Medulla oblongata (tissue), 1 donor: ENCODE results near the gene STX4.
"Not testable (repeated sequence)": the region's sequence is repeated elsewhere in the genome, so short reads cannot be mapped to it uniquely, and the experiment has no call there.

Experiments
- DNase-seq: peaks from one replicate; pipeline ENCODE4 v3.0.0-alpha.2; 2015; ENCODE audit errors: extremely low spot score

The STX4 gene

DNA sequence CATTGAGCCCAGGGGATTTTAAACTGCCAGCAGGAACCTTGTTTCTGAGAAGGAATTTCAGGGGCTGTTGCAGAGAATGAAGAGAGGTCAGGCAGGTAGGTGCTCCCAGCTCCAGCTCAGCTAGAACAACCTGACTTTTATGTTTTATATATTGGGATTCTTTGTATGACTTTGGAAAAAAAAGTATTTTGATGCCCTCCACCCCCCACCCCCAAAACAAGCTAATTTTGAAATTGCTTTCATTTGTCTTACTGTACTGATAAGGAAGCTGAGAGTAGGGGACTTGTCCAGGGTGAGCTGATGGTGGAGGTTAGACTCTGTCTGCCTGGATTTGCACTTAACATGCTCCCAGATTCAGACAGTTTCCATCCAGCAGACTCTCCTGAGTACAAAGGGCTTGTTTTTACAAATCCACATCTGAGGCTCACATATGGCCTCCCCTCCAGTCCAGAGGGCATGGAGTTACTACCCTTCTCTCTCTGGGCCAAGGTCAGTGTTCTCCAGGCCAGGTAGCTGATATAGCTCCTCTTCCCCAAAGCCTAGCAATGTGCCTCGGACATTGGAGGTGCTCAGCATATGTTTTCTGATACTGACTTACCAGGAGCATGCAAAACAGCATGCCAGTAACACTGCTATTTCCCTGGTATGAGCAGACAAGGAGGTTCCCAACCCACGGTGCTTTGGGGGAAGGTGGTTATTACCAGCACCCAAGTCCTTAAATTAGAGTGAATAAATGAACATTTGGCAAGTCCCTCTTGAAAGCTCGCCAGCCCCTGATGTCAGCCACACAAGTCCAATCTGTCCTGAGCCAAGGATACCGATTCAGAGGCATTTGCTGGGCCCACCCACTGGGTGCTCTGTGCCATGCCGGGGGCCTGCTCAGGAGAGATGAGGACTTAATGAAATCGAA is 34.3 kb upstream of the STX4 start:
- no peak for DNase-seq

DNA sequence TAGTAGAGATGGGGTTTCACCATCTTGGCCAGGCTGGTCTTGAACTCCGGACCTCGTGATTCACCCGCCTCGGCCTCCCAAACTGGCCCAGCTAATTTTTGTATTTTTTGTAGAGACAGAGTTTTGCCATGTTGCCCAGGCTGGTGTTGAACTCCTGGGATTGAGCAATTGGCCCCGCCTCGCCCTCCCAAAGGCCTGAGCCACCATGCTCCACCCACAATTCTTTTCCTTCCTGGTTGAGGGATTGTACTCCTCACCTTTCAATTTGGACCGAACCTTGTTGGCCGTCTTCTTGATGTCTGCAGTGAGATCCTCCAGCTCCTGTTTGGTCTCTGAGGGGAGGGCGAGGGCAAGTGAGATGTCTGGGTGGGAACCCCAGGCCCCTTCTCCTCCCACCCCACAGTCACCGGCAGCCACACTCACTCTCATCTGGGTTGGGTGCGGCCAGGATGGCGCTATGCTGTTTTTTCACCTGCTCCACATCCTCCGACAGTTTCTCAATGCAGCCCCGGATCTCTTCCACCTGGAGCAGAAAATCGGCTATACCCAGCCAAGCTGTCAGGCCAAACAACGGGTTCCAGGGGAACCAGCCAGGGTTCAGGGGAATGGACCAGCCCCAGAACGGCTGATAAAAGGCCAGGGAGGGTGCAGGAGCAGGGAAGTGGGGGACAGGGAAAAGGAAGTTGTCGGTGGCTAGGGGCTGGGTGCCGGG is 32.5 kb upstream of the STX4 start:
- DNase-seq: no peak

DNA sequence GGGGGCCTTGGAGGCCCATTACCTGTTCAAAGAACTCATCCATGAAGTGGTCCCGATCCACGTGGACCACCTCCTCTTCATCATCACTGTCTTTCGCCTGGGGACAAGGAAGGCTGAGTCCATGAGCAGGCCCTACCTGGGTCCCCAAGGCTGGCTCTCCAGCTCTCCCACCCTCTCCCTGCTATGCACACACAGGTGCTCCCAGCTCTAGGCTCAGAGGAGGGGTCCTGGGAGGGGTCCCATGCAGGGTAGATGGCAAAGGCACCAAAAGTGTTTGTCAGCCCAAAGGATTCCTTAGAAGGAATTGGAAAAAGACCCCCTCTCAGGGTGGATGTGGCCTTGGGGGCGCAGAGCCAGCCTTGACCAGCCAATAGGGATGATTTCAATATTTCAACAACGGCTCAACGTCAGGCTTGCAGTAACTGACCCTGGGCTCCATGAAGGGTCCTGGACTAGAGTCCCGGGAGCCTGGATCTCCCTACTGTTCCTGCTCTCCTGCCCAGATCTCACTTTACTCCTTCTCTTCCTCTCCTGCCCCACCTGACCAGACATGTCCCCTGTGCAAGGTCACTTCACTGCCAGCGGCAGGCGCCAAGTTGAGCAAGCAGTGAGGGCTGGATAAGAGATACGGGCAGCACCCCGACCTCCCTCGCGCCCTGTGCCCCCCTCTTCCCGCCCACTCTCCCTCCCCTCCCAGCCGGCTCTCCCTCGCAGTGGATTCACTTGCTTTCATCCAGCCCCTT is 31.7 kb upstream of the STX4 start:
- no peak for DNase-seq

DNA sequence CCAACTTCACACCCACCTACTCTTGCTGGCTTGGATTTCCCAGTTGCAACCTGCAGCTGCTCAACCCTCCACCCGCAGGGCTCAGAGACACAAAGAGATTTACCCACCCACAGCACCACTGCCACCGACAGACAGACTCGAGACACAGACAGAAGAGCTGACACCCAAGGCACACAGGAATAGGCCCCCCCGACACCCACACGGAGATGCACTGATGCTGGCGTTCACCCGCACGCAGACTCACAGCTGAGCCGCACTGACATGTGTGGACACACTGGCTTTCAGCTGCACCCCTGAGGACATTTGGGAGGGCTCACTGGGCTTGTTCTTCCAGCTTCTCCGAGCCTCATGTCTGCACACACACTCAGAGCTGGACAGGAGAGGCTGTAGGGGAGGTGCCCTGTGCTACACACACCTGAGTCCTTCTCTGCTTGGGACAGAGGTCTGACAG is 31.1 kb upstream of the STX4 start:
- no peak for DNase-seq

DNA sequence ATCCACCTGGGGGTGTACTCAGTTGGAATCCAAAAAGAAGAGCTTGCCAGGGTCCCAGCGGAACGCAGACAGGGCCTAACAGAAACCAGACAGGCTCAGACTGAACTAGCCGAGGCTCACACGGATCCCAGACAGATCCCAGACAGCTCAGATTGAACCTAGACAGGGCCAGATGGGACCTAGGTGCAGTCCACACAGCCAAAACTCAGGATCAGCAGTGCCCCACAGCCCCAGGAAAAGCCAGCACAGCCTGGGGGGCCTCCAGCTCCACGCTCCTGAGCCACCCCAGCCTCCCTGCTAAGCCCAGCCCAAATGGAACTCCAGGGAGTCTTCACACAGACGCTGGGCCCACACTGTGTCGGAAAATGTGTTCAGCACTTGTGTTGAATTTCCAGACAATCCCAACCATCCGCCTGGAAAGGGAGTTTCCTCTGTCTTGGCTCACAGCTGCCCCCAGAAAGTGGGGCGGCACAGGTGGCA is 30.5 kb upstream of the STX4 start:
- no peak for DNase-seq

DNA sequence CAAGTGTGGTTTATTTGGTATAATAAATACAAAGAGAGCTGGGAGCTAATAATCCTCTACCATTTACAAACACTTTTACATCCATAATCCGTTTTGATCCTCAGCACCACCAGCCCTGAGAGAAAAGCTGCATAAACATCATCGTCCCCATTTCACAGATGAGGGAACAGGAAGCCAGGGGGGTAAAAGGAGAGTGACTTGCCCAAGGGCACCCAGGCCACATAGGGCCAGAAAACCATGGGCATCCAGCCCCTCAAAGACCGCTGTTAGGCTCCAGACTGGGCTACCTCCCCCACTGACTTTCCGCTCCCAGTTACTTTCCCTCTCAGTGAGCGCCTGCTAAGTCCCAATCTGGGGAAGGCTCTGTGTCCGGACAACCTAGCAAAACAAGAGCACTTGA is 29.6 kb upstream of the STX4 start:
- DNase-seq: no peak

DNA sequence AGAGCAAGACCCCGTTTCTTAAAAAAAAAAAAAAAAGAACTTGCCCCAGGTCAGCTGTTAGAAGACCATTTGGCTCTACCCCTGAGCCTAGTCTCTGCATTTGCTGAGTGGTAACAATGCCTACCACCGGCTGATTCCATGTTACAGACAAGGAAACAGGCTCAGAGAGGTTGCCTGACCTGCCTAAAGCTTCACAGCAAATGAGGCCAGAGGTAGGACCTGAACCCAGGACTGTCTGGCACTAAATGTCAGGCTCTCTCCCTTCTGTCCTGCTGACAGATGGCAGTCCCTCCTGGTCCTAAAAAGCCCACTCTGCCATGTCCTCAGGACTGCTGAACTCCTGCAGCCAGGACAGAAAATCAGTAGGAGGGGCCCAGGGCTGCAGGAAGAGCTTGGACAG is 28.7 kb upstream of the STX4 start:
- no peak for DNase-seq

DNA sequence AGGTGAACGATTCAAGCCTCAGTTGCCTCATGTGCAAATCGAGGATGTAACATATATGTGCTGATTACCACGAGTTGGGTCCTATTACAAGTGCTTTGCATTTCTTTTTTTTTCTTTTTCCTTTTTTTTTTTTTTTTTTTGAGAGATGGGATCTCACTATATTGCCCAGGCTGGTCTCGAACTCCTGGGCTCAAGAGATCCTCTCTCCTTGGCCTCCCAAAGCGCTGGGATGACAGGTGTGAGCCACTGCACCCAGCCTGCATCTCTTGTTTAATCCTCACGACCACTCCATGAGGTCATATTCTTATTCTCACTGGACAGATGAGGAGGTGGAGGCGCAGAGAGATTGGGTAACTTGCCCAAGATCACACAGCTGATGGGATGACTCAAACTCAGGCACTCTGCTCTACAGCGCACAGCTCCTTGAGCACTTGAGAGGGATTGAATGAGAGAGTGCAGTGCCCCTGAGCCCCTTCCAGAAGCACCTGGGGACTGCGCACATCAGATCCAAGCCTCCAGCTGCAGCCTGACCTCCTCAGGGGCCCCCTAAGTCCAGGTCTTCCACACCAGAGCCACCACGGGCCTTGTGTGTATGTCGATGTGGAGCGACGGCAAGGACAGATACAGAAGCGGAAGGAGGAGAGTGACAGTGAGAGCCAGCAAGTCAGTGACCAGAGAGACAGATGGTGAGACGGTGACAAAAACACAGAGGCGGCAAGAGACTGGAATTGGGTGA is 27.8 kb upstream of the STX4 start:
- no peak for DNase-seq

DNA sequence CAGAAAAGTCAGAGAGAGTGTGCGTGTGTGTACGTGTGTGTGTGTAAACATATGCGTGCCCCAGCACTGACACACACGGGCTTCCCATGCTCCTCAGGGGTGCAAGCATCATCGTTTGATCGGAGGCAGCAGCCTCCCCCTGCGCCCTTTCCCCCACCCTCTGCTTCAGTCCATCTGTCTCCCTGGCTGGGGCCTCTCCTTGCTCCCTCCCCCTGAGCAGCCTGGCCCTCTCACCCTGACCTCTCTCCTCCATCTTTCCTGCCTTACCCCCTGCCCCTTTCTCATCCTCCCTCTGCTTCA is 27.3 kb upstream of the STX4 start:
- no peak for DNase-seq

DNA sequence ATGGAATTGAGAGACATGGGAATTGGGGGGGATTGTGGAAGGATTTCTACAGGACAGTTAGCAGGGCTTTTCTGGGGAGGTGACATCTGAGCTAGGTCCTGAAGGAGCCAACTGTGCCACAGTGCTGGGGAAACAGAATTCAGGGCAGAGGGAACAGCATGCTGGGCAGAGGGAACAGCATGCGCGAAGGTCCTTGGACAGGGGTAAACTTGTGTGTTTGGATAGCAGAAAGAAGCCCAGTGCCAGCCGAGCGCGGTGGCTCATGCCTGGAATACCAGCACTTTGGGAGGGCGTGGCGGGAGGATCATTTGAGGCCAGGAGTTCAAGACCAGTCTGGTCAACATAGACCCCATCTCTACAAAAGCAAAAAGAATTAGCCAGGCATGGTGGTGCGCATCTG is 26.8 kb upstream of the STX4 start:
- DNase-seq: no peak

DNA sequence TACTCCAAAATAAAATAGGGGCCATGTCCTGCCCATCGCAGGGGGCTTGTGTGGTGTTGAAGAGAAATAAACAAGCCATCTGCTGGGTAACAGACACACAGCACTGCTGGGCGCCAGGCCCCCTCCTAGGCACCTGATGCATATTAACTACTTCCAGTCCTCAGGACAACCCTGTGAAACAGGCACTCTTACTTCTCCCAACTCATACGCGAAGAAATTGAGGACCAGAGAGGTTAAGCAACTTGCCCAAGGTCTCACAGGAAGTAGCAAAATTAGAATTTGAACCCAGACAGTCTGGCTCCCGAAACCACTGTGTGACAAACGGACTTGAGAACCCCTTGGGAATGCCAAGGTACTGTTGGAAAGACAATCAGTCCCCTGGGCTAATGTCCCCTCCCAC is 25.7 kb upstream of the STX4 start:
- DNase-seq: no peak

DNA sequence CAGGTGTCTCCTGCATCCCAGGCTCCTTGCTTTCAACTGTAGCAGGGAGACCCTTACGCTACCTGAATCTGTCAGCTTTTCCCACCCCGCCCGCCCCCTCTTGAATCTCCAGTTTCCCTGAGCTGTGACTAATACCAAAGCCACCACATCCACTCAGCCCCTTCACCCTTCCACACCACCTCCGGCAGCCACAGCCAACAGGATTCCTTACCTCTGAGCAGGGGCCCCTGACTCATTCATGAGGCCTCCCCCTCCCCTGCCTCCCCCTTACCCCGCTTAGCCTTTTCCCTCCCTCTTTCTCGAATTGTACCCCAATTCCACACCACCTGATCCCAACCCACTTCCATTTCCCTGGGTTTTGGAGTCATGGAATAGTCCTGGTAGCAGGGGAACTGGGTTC is 25.2 kb upstream of the STX4 start:
- no peak for DNase-seq

DNA sequence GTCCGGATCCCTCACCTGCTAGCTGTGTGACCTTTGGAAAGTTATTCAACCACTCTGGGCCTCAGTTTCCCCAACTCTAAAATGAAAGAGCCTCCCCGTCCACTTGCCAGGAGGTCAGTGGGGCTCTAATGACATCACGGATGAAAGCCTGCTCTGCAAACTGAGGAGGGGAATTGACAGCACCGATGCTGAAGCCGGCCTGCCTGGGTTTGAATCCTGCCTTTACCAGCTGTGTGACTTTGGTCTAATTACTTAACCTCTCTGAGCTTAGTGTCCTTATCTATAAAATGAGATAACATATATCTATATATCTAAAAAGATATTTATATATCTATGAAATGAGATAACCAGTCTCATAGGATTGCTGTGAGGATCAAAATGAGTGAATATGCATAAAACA is 24.8 kb upstream of the STX4 start:
- DNase-seq: no peak

DNA sequence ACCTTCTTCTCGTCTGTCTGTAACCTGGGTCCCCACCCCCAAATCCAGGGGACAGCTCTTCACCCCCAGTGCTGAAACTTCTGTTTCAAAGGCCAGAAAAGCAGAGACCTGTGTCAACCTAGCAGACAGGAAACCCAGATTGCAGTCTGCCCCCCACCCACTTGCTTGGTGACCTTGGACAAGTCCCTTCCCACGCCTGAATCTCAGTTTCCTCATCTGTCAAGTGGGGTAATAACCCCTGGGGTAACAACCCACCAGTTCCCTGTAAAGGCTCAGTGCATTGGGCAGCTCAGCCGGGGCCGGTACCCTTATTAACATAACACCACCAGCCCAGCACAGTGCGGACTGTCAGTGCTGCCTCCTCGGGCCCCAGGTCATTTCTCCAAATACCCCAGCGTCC is 24.2 kb upstream of the STX4 start:
- no peak for DNase-seq

DNA sequence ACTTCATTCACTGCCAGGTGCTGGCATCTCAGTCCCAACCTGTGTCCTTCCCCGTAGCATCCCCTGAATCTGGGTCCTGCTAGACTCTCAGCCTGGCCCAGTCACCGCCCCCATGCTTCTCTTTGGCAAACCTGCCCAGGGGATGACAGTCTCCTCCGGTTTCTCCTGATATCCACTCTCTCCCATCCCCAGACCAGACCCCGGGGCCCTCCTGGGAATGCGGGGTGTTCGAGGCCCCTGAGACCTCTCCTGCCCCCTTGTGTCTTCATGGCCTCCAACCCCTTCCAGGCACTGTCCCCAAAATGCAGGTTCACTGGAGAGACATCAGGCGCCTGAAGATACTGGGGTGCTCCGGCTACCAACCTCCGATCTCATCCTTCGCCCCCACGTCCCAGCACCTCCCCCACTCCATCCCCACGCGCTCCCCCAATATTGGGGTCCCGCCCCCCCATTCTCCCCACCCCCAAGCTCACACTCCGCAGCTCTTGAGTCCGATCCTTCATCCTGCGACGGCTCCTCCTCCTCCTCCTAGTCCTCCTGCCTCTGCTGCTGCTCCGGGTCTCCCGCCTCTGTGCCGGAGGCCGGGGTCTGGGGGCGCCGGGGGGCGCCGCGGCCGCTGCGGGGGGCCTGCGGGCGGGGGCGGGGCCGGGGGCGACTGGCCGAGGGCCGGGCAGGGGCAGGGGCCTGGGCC is 23.3 kb upstream of the STX4 start:
- DNase-seq: no peak

DNA sequence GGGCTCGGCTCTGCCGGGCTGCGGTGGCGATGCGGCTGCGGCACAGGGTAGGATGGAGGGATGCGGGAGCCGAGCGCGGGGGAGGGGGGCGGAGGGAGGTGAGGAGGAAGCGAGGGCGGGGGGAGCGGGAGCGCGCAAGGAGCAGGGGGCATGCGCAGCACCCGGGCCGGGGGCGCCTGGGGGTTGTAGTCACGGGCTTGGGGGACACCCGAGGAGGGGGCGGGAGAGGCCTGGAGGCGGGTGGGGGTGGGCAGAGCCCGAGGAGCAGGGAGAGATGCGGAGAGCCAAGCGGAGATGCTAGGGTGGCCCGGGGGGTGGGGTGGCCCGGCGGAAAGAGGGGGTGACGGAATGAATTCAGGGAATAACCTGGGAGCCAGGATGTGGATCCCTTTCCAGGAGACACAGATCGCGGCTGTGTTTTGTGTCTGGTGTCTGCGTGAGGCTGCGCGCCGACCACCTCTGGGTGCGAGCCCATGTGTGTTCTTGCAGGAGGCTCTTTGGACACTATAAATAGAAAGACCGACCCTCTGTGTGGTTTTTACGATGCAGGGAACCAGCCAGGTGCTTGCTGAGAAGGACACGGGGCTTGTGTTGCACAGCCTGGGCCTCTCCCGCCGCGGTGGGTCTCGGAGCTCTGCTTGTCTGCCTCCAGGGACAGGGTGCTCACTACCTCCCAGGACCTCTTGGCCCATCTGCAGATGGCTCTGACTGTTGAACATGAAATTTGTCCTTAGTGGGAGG is 22.6 kb upstream of the STX4 start, which contains the start of gene STX1B:
STX1B (minus strand) TSS at position 54 of the 741 bp plus-strand sequence. CDS start 242 bp downstream, outside the sequence.
- no peak for DNase-seq

DNA sequence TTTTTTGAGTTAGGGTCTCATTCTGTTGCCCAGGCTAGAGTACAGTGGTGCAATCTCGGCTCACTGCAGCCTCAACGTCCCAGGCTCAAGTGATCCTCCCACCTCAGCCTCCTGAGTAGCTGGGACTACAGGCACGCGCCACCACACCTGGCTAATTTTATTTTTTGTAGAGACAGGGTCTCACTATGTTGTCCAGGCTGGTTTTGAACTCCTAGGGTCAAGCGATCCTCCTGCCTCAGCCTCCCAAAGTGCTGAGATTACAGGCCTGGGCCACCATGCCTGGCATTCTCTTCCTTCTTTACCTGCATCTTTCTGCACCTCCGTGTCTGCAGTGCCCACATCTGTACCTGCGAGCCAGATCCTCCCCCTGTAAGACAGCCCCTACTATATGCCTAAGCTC is 21.5 kb upstream of the STX4 start:
- not testable (repeated sequence) for DNase-seq

DNA sequence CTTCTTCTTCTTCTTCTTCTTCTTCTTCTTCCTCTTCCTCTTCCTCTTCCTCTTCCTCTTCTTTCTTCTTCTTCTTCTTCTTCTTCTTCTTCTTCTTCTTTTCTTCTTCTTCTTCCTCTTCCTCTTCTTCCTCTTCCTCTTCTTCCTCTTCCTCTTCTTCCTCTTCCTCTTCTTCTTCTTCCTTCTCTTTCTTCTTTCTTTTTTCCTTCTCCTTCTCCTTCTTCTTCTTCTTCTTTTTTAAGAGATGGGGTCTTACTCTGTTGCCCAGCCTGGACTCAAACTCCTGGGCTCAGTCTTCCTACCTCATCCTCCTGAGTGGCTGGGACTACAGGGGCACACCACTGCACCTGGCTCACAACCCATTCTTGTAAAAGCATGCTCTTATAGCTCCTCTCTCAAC is 20.1 kb upstream of the STX4 start:
- DNase-seq: not testable (repeated sequence)

DNA sequence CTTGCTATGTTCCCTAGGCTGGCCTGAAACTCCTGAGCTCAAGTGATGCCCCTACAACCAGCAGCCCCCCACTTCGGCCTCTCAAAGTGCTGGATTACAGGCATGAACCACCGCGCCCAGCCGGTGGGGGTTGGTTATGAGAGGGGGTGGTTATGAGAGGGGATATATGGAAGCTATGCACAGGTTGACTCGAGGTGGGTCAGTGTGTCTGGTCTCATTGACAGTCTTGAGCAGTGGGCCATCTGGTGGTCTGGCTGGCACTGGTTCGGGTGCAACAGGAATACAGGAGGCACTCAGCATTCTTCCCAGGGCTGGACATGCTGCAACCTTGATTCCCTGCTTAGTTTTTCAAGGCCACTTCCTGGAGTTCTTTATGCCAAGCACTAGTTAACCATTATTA is 17.3 kb upstream of the STX4 start:
- DNase-seq: no peak

DNA sequence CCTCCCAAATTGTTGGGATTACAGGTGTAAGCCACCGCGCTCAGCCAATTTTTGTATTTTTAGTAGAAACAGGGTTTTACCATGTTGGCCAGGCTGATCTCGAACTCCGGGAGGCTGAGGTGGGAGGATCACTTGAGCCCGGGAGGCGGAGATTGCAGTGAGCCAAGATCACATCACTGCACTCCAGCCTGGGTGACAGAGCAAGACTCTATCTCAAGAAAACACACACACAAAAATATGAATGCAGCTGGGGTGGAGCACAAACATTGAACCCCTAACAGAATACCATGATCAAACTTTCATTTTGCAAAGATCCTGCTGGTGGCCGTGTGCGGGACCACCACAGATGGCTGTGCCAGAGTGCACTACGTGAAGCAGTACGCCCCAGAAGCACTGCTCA is 15.6 kb upstream of the STX4 start:
- not testable (repeated sequence) for DNase-seq
